ENCODE data around the gene CETN2. TPM values are rescaled to one million over a fixed set of nuclear protein-coding genes. Genes with fewer than 3 reads are reported as not detected.

Gene CETN2
- total RNA-seq, 6 experiments from 2014 or later = 8.4 to 11.4 (median 10.9) TPM

- Histone ChIP-seq H3K4me1 (no peaks in the 10 kb centered on the region), H3K27ac (no peak overlapping the region), H3K36me3 (peaks cover 0 to 13% (median 0%) of the 10 kb centered on the region in 4 donors), H3K9me3 (no peaks in the 10 kb centered on the region), H3K4me3 (no peak overlapping the region), H3K27me3 (no peaks in the 10 kb centered on the region)
- intact Hi-C loops (cut with DNase I) = no loop called here
- no peak for TF ChIP-seq POLR2A (IDR thresholded peaks at IDR 0.05)
- no peak for TF ChIP-seq CTCF (IDR thresholded peaks at IDR 0.05)
- DNase-seq = no peak
- 17% methylated on average over 1 of the region's 2 CpGs for WGBS (ENCODE audit: insufficient coverage, low coverage, low lambda C conversion rate, missing lambda C conversion rate)
- no peak for ATAC-seq
Observed at GRCh38 chrX:152873361-152873760, 42.8 kb upstream of the CETN2 start.

- H3K36me3 ChIP-seq = peaks cover 0 to 14% (median 0%) of the 10 kb centered on the region in 4 donors
- ATAC-seq (no peak), DNase-seq (no peak)
- no peaks in the 10 kb centered on the region for H3K27me3 ChIP-seq
- no peaks in the 10 kb centered on the region for H3K4me1 ChIP-seq
- TF ChIP-seq CTCF (IDR thresholded peaks at IDR 0.05) = no peak
- TF ChIP-seq POLR2A (IDR thresholded peaks at IDR 0.05) = no peak
- H3K27ac ChIP-seq = no peak overlapping the region
- H3K9me3 ChIP-seq = no peaks in the 10 kb centered on the region
- intact Hi-C loops (cut with DNase I) = no loop called here
- WGBS (ENCODE audit: insufficient coverage, low coverage, low lambda C conversion rate, missing lambda C conversion rate) = 64% methylated on average over 2 of the region's 2 CpGs
- H3K4me3 ChIP-seq = no peak overlapping the region
Observed at GRCh38 chrX:152872522-152872921, 42.0 kb upstream of the CETN2 start.

- peaks cover 0 to 20% (median 0%) of the 10 kb centered on the region in 4 donors for H3K36me3 ChIP-seq
- DNase-seq (no peak), ATAC-seq (no peak)
- H3K4me1 ChIP-seq = no peaks in the 10 kb centered on the region
- WGBS (ENCODE audit: insufficient coverage, low coverage, low lambda C conversion rate, missing lambda C conversion rate) = 88% methylated on average over 5 of the region's 9 CpGs
- TF ChIP-seq CTCF (IDR thresholded peaks at IDR 0.05) (no peak), POLR2A (IDR thresholded peaks at IDR 0.05) (no peak)
- intact Hi-C loops (cut with DNase I) = no loop called here
- no peaks in the 10 kb centered on the region for H3K27me3 ChIP-seq
- H3K27ac ChIP-seq = no peak overlapping the region
- H3K4me3 ChIP-seq = no peak overlapping the region
- no peaks in the 10 kb centered on the region for H3K9me3 ChIP-seq
Observed at GRCh38 chrX:152871260-152871659, 40.7 kb upstream of the CETN2 start.

- Histone ChIP-seq H3K27me3 (no peaks in the 10 kb centered on the region), H3K36me3 (peaks cover 0 to 31% (median 0%) of the 10 kb centered on the region in 4 donors), H3K27ac (no peak overlapping the region), H3K4me1 (no peaks in the 10 kb centered on the region), H3K4me3 (no peak overlapping the region), H3K9me3 (no peaks in the 10 kb centered on the region)
- TF ChIP-seq CTCF (IDR thresholded peaks at IDR 0.05) = no peak
- TF ChIP-seq POLR2A (IDR thresholded peaks at IDR 0.05) = no peak
- DNase-seq = no peak
- WGBS (ENCODE audit: insufficient coverage, low coverage, low lambda C conversion rate, missing lambda C conversion rate) = 69% methylated on average over 7 of the region's 7 CpGs
- intact Hi-C loops (cut with DNase I) = no loop called here
- ATAC-seq = no peak
Observed at GRCh38 chrX:152869972-152870371, 39.4 kb upstream of the CETN2 start.

GRCh38 chrX:152866386-152866785, 35.8 kb upstream of the CETN2 start:
- no peaks in the 10 kb centered on the region for H3K4me1 ChIP-seq
- peaks cover 0 to 40% (median 0%) of the 10 kb centered on the region in 4 donors for H3K36me3 ChIP-seq
- H3K27ac ChIP-seq = no peak overlapping the region
- TF ChIP-seq CTCF (IDR thresholded peaks at IDR 0.05) = no peak
- WGBS (ENCODE audit: insufficient coverage, low coverage, low lambda C conversion rate, missing lambda C conversion rate) = 60% methylated on average over 2 of the region's 5 CpGs
- intact Hi-C loops (cut with DNase I) = no loop called here
- no peak for ATAC-seq
- H3K9me3 ChIP-seq = no peaks in the 10 kb centered on the region
- no peak for DNase-seq
- H3K4me3 ChIP-seq = no peak overlapping the region
- no peaks in the 10 kb centered on the region for H3K27me3 ChIP-seq

Measured in right lobe of liver (tissue), 6 donors.